A549 (cell line): ENCODE measurements around the gene ZNF385D. TPM values are rescaled to one million over a fixed set of nuclear protein-coding genes. Genes with fewer than 3 reads are reported as not detected.

Experiments used
- ATAC-seq, 2 experiments: fragments of 200-7000 bp in 1 of 2; fragments of >200 bp in 1 of 2; cut with Nextera tagmentation in 1 of 2; cut with Tn5 transposase in 1 of 2; 3 replicates each; pipeline versions ENCODE4 v1.8.0 to v1.9.1; 2018 to 2020; ENCODE audit warnings: mild to moderate bottlenecking in 1 of 2, moderate library complexity in 1 of 2
- CTCF ChIA-PET: fragments of 300-600 bp; sonication (Branson Sonifier 250); formaldehyde crosslinking; extraction: SDS; loops from one replicate; lab custom pipeline; 2021; ENCODE audit warnings: antibody characterized with exemption, inconsistent platforms; lab: Yijun Ruan, JAX
- POLR2A ChIA-PET: fragments of 350-600 bp; formaldehyde crosslinking; extraction: SDS; loops from one replicate; lab custom pipeline; 2021; ENCODE audit warnings: antibody characterized with exemption, inconsistent platforms; lab: Yijun Ruan, JAX
- DNase-seq, 2 experiments: peaks; one replicate each; pipeline versions ENCODE4 v3.0.0 to v3.0.0-alpha.2; 2011 to 2016; ENCODE audit warnings: low read depth in 1 of 2, low spot score in 1 of 2
- FAIRE-seq: peaks from 2 replicates; lab custom pipeline; 2011; peaks lifted over from hg19 to GRCh38; lab: Jason Lieb, UNC
- H3K27ac ChIP-seq, 2 experiments: fragments of >200 bp; sonication (Bioruptor Twin); formaldehyde crosslinking; 3 replicates each; pipeline ENCODE4 v1.5.1; 2016 to 2017
- H3K4me1 ChIP-seq: fragments of >200 bp; sonication (Bioruptor Twin); formaldehyde crosslinking; 3 replicates; pipeline ENCODE4 v1.6.1; 2016
- H3K4me2 ChIP-seq: fragments of >200 bp; sonication (Bioruptor Twin); formaldehyde crosslinking; 3 replicates; pipeline ENCODE4 v1.6.1; 2016
- H3K4me3 ChIP-seq: fragments of >200 bp; sonication (Bioruptor Twin); formaldehyde crosslinking; 3 replicates; pipeline ENCODE4 v1.5.1; 2016
- H3K9me3 ChIP-seq: fragments of >200 bp; sonication (Bioruptor Twin); formaldehyde crosslinking; 3 replicates; pipeline ENCODE4 v1.6.1; 2016
- BHLHE40 ChIP-seq: IDR thresholded peaks from 2 replicates; pipeline ENCODE4 v1.6.1; 2012; ENCODE audit warnings: low read depth, low read length, inconsistent platforms
- CEBPB ChIP-seq, 2 experiments: fragments of >200 bp in 1 of 2; sonication (Bioruptor Twin) in 1 of 2; formaldehyde crosslinking in 1 of 2; IDR thresholded peaks; 2 replicates each; pipeline ENCODE4 v1.6.1; 2012 to 2016
- CHD4 ChIP-seq: fragments of 200-600 bp; sonication (generic); IDR thresholded peaks from 2 replicates; pipeline ENCODE4 v1.6.1; 2016; ENCODE audit warnings: antibody characterized with exemption, mild to moderate bottlenecking, borderline replicate concordance
- EHF ChIP-seq: fragments of 250-450 bp; sonication (Bioruptor Pico); IDR thresholded peaks from 2 replicates; pipeline ENCODE4 v1.5.0; 2020; ENCODE audit warnings: mild to moderate bottlenecking
- EHMT2 ChIP-seq: fragments of 200-600 bp; sonication (generic); IDR thresholded peaks from 2 replicates; pipeline ENCODE4 v1.6.1; 2016; ENCODE audit warnings: antibody characterized with exemption, low read depth, mild to moderate bottlenecking, moderate library complexity
- EP300 ChIP-seq, 2 experiments: fragments of >200 bp; sonication (Bioruptor Twin); formaldehyde crosslinking; IDR thresholded peaks; 2 replicates in 1 of 2; 3 replicates in 1 of 2; pipeline ENCODE4 v1.6.1; 2016 to 2017
- FOSL2 ChIP-seq, 2 experiments: fragments of 450-650 bp in 1 of 2; fragments of >200 bp in 1 of 2; sonication (Bioruptor Twin) in 1 of 2; formaldehyde crosslinking; IDR thresholded peaks; 2 replicates each; pipeline versions ENCODE4 v1.5.0 to v1.6.1; 2016 to 2020; ENCODE audit warnings: mild to moderate bottlenecking in 1 of 2, moderate library complexity in 1 of 2
- GATA3 ChIP-seq: IDR thresholded peaks from 2 replicates; pipeline ENCODE4 v1.6.1; 2012; ENCODE audit warnings: borderline replicate concordance
- HES2 ChIP-seq: fragments of >200 bp; sonication (Bioruptor Twin); formaldehyde crosslinking; IDR thresholded peaks from 2 replicates; pipeline ENCODE4 v1.6.1; 2016
- HOXA7 ChIP-seq: fragments of 250-450 bp; sonication (Bioruptor Pico); IDR thresholded peaks from 2 replicates; pipeline ENCODE4 v1.5.0; 2020; ENCODE audit warnings: mild to moderate bottlenecking, moderate library complexity
- HOXB13 ChIP-seq: fragments of 250-450 bp; sonication (Bioruptor Pico); IDR thresholded peaks from 2 replicates; pipeline ENCODE4 v1.5.0; 2020; ENCODE audit warnings: low read depth, mild to moderate bottlenecking, moderate library complexity
- MAZ ChIP-seq: fragments of 150-350 bp; IDR thresholded peaks from 2 replicates; pipeline ENCODE4 v1.6.1; 2014; ENCODE audit warnings: antibody characterized with exemption, low read depth, low read length, borderline replicate concordance
- NR3C1 ChIP-seq: fragments of >200 bp; sonication (Bioruptor Twin); formaldehyde crosslinking; IDR thresholded peaks from 3 replicates; pipeline ENCODE4 v1.6.1; 2017
- RAD21 ChIP-seq, 2 experiments: fragments of >200 bp in 1 of 2; sonication (Bioruptor Twin) in 1 of 2; formaldehyde crosslinking in 1 of 2; IDR thresholded peaks in 1 of 2; conservative IDR thresholded peaks in 1 of 2; 2 replicates in 1 of 2; 3 replicates in 1 of 2; pipeline ENCODE4 v1.6.1; 2012 to 2018; ENCODE audit warnings: inconsistent platforms in 1 of 2
- RARB ChIP-seq: fragments of 250-450 bp; sonication (Bioruptor Pico); IDR thresholded peaks from 2 replicates; pipeline ENCODE4 v1.8.0; 2021; ENCODE audit warnings: mild to moderate bottlenecking, moderate library complexity
- RCOR1 ChIP-seq: fragments of 150-350 bp; IDR thresholded peaks from 2 replicates; pipeline ENCODE4 v1.6.1; 2014; ENCODE audit warnings: antibody characterized with exemption, low read length, low read depth
- RFX5 ChIP-seq: fragments of 450-650 bp; IDR thresholded peaks from 2 replicates; pipeline ENCODE4 v1.7.1; 2014; ENCODE audit warnings: antibody characterized with exemption, mild to moderate bottlenecking, moderate library complexity
- SREBF2 ChIP-seq: fragments of 450-650 bp; IDR thresholded peaks from 2 replicates; pipeline ENCODE4 v1.6.1; 2014; ENCODE audit warnings: mild to moderate bottlenecking, moderate library complexity
- TP53 ChIP-seq: fragments of 250-450 bp; sonication (Bioruptor Pico); IDR thresholded peaks from 2 replicates; pipeline ENCODE4 v1.5.0; 2021; ENCODE audit warnings: mild to moderate bottlenecking, moderate library complexity
- ZFP36 ChIP-seq: fragments of 450-650 bp; IDR thresholded peaks from 2 replicates; pipeline ENCODE4 v1.6.1; 2014; ENCODE audit warnings: borderline replicate concordance; ENCODE audit not compliant: partially characterized antibody
- ZNF302 ChIP-seq: fragments of 250-450 bp; sonication (Bioruptor Pico); IDR thresholded peaks from 2 replicates; pipeline ENCODE4 v1.9.0; 2021; ENCODE audit warnings: inconsistent platforms, mild to moderate bottlenecking, moderate library complexity
- WGBS: methylation state at CpG from one replicate; pipeline ENCODE4 v1.1.6; 2017; ENCODE audit errors: missing lambda C conversion rate; 5-methylcytosine and 5-hydroxymethylcytosine counted together
- polyA plus RNA-seq, 4 experiments: library from polyadenylated mRNA; depleted of rRNA in 3 of 4; stranded (reverse); fragments of >200 nt; fragmentation: RNase III in 1 of 4; extraction: RNeasy Plus Mini Kit Qiagen cat#74134 plus additional on column Dnase treatment in 1 of 4; gene quantifications; 2 replicates in 3 of 4; 3 replicates in 1 of 4; pipeline ENCODE4 v1.2.3, GENCODE V29; 2011 to 2017
- TF ChIP-seq, protein P1 (sequence below): fragments of 150-350 bp; IDR thresholded peaks from 2 replicates; pipeline ENCODE4 v1.6.1; 2014; ENCODE audit warnings: low read depth, mild to moderate bottlenecking, low read length
- TF ChIP-seq, protein P2 (sequence below): IDR thresholded peaks from 2 replicates; pipeline ENCODE4 v1.6.1; 2012
- TF ChIP-seq, protein P3 (sequence below): fragments of >200 bp; sonication (Bioruptor Twin); formaldehyde crosslinking; IDR thresholded peaks from 3 replicates; pipeline ENCODE4 v1.5.1; 2016
- TF ChIP-seq, protein P4 (sequence below): fragments of 200-600 bp; sonication (generic); IDR thresholded peaks from 2 replicates; pipeline ENCODE4 v1.6.1; 2016; ENCODE audit warnings: antibody characterized with exemption, mild to moderate bottlenecking, moderate library complexity

The ZNF385D gene
- polyA plus RNA-seq, 2 of the 4 experiments (the other 2 are of a cell fraction): not detected

DNA sequence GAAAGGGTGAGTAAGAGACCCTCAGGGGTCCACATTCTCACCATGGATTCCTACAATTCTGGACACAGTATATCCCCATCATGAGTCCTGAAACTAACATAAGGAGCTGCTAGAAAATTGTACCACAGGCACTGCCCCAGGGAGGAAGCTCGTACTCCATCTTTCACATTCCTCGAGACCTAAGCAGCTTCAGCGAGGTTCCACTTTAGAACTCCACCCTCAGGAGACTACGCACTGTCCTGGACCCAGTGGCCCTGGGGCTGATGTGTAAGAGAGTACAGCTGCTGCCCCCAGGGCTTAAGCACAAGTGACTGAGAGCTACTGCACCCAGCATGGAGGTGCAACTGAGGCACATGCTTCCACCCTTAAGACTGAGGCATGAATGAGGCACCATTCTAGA is 352.5 kb downstream of the ZNF385D start:
- POLR2A ChIA-PET: no interaction called here
- CTCF ChIA-PET: no interaction called here
- Histone ChIP-seq H3K4me2 (no peak overlapping the region), H3K4me3 (no peak overlapping the region), H3K4me1 (no peaks in the 10 kb centered on the region), H3K9me3 (no peaks in the 10 kb centered on the region), H3K27ac (no peak overlapping the region)
- no CpG with 5 or more reads among the region's 4 CpGs for WGBS
- TF ChIP-seq SREBF2 (no peak), EHF (CRISPR knock-in tag) (no peak), RFX5 (no peak), FOSL2 (IDR thresholded peaks at IDR 0.05) (no peak), FOSL2 (CRISPR knock-in tag; IDR thresholded peaks at IDR 0.05) (no peak), CHD4 (no peak), BHLHE40 (no peak), EHMT2 (no peak), HES2 (no peak), RAD21 (conservative IDR thresholded peaks at IDR 0.05 in 1 of 2, IDR thresholded peaks at IDR 0.05 in 1 of 2) (no peak)
- TF ChIP-seq, protein P1, sequence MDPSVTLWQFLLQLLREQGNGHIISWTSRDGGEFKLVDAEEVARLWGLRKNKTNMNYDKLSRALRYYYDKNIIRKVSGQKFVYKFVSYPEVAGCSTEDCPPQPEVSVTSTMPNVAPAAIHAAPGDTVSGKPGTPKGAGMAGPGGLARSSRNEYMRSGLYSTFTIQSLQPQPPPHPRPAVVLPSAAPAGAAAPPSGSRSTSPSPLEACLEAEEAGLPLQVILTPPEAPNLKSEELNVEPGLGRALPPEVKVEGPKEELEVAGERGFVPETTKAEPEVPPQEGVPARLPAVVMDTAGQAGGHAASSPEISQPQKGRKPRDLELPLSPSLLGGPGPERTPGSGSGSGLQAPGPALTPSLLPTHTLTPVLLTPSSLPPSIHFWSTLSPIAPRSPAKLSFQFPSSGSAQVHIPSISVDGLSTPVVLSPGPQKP: no peak
- TF ChIP-seq, protein P2, sequence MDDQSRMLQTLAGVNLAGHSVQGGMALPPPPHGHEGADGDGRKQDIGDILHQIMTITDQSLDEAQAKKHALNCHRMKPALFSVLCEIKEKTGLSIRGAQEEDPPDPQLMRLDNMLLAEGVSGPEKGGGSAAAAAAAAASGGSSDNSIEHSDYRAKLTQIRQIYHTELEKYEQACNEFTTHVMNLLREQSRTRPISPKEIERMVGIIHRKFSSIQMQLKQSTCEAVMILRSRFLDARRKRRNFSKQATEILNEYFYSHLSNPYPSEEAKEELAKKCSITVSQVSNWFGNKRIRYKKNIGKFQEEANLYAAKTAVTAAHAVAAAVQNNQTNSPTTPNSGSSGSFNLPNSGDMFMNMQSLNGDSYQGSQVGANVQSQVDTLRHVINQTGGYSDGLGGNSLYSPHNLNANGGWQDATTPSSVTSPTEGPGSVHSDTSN: no peak
- TF ChIP-seq, protein P3, sequence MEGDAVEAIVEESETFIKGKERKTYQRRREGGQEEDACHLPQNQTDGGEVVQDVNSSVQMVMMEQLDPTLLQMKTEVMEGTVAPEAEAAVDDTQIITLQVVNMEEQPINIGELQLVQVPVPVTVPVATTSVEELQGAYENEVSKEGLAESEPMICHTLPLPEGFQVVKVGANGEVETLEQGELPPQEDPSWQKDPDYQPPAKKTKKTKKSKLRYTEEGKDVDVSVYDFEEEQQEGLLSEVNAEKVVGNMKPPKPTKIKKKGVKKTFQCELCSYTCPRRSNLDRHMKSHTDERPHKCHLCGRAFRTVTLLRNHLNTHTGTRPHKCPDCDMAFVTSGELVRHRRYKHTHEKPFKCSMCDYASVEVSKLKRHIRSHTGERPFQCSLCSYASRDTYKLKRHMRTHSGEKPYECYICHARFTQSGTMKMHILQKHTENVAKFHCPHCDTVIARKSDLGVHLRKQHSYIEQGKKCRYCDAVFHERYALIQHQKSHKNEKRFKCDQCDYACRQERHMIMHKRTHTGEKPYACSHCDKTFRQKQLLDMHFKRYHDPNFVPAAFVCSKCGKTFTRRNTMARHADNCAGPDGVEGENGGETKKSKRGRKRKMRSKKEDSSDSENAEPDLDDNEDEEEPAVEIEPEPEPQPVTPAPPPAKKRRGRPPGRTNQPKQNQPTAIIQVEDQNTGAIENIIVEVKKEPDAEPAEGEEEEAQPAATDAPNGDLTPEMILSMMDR: no peak
- ATAC-seq (no peak), DNase-seq (no peak), FAIRE-seq (no peak)

- Histone ChIP-seq H3K9me3 (no peaks in the 10 kb centered on the region), H3K4me1 (no peaks in the 10 kb centered on the region), H3K4me3 (no peak overlapping the region), H3K4me2 (no peak overlapping the region), H3K27ac (no peak overlapping the region)
- no peak for DNase-seq
- POLR2A ChIA-PET: no interaction called here
- FAIRE-seq: no peak
- 3% methylated on average over 4 of the region's 4 CpGs for WGBS
- TF ChIP-seq HOXB13 (no peak), MAZ (no peak), ZFP36 (no peak), HOXA7 (no peak), CEBPB (IDR thresholded peaks at IDR 0.05) (no peak), RCOR1 (no peak), NR3C1 (no peak), EP300 (IDR thresholded peaks at IDR 0.05) (no peak), RARB (CRISPR knock-in tag) (no peak), CHD4 (no peak), GATA3 (no peak), TP53 (CRISPR knock-in tag) (no peak), ZNF302 (CRISPR knock-in tag) (no peak)
- TF ChIP-seq, protein P4, sequence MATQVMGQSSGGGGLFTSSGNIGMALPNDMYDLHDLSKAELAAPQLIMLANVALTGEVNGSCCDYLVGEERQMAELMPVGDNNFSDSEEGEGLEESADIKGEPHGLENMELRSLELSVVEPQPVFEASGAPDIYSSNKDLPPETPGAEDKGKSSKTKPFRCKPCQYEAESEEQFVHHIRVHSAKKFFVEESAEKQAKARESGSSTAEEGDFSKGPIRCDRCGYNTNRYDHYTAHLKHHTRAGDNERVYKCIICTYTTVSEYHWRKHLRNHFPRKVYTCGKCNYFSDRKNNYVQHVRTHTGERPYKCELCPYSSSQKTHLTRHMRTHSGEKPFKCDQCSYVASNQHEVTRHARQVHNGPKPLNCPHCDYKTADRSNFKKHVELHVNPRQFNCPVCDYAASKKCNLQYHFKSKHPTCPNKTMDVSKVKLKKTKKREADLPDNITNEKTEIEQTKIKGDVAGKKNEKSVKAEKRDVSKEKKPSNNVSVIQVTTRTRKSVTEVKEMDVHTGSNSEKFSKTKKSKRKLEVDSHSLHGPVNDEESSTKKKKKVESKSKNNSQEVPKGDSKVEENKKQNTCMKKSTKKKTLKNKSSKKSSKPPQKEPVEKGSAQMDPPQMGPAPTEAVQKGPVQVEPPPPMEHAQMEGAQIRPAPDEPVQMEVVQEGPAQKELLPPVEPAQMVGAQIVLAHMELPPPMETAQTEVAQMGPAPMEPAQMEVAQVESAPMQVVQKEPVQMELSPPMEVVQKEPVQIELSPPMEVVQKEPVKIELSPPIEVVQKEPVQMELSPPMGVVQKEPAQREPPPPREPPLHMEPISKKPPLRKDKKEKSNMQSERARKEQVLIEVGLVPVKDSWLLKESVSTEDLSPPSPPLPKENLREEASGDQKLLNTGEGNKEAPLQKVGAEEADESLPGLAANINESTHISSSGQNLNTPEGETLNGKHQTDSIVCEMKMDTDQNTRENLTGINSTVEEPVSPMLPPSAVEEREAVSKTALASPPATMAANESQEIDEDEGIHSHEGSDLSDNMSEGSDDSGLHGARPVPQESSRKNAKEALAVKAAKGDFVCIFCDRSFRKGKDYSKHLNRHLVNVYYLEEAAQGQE: no peak
- TF ChIP-seq, protein P2: no peak
- ATAC-seq: no peak
- CTCF ChIA-PET: no interaction called here
Measured at GRCh38 chr3:21393683-21394311, 357.2 kb downstream of the ZNF385D start.
